Upper lobe of left lung (tissue), 6 donors: ENCODE data around the gene TP53AIP1. TPM values are rescaled to one million over a fixed set of nuclear protein-coding genes. Genes with fewer than 3 reads are reported as not detected.

Experiments
- ATAC-seq, 2 donors: fragments of 200-7000 bp; cut with Tn5 transposase; one replicate each; pipeline ENCODE4 v1.9.1; 2022; ENCODE audit warnings: mild to moderate bottlenecking in 2 of 2, moderate library complexity in 2 of 2; ENCODE audit not compliant: low FRiP score in 2 of 2
- DNase-seq, 2 donors: peaks; one replicate each; pipeline ENCODE4 v3.0.0-alpha.2; 2019 to 2020
- H3K27ac ChIP-seq, 4 donors: fragments of 200-600 bp; sonication (generic); one replicate each; pipeline ENCODE4 v1.5.1; 2016 to 2019
- H3K27me3 ChIP-seq, 4 donors: fragments of 200-600 bp; sonication (generic); one replicate each; pipeline ENCODE4 v1.5.1; 2017 to 2019
- H3K36me3 ChIP-seq, 4 donors: fragments of 200-600 bp; sonication (generic); one replicate each; pipeline ENCODE4 v1.5.1; 2016 to 2019
- H3K4me1 ChIP-seq, 4 donors: fragments of 200-600 bp; sonication (generic); one replicate each; pipeline ENCODE4 v1.5.1; 2018 to 2019
- H3K4me3 ChIP-seq, 4 donors: fragments of 200-600 bp; sonication (generic); one replicate each; pipeline ENCODE4 v1.5.1; 2017 to 2019; ENCODE audit warnings: mild to moderate bottlenecking in 2 of 4, moderate library complexity in 1 of 4
- H3K9me3 ChIP-seq, 4 donors: fragments of 200-600 bp; sonication (generic); one replicate each; pipeline ENCODE4 v1.5.1; 2018 to 2019
- CTCF ChIP-seq, 6 experiments: fragments of 450-650 bp in 4 of 6; fragments of 200-600 bp in 2 of 6; sonication (generic) in 2 of 6; IDR thresholded peaks; one replicate each; pipeline ENCODE4 v1.5.1; 2016 to 2019; ENCODE audit warnings: antibody characterized with exemption in 6 of 6
- EP300 ChIP-seq, 4 donors: sonication (generic); formaldehyde crosslinking; IDR thresholded peaks; one replicate each; pipeline ENCODE4 v1.5.1; 2017; ENCODE audit warnings: antibody characterized with exemption in 4 of 4, control low read depth in 2 of 4
- POLR2A ChIP-seq, 4 donors: fragments of 450-650 bp; IDR thresholded peaks; one replicate each; pipeline ENCODE4 v1.5.1; 2016 to 2017; ENCODE audit warnings: antibody characterized with exemption in 4 of 4, mild to moderate bottlenecking in 2 of 4
- POLR2AphosphoS5 ChIP-seq, 2 donors: sonication (generic); formaldehyde crosslinking; IDR thresholded peaks; one replicate each; pipeline ENCODE4 v1.5.1; 2017; ENCODE audit warnings: antibody characterized with exemption in 2 of 2
- WGBS, 2 donors: methylation state at CpG; one replicate each; pipeline ENCODE4 v1.1.5; 2017 to 2018; 5-methylcytosine and 5-hydroxymethylcytosine counted together
- total RNA-seq, 6 donors: library from RNA; depleted of rRNA in 4 of 6; stranded (reverse); fragments of >200 nt in 4 of 6; gene quantifications; one replicate each; pipeline versions ENCODE4 v1.1.0 to v1.2.1, GENCODE V29; 2016 to 2021
- donor health status: DM: no; HTN: no; CAD: no; lungs with moderate emphysema.
- donor health status: DM: no; HTN: yes; CAD: no; lungs with severe emphysema.

The TP53AIP1 gene
- total RNA-seq, 6 donors from 2014 or later: 0.89 TPM; not detected in 5

DNA sequence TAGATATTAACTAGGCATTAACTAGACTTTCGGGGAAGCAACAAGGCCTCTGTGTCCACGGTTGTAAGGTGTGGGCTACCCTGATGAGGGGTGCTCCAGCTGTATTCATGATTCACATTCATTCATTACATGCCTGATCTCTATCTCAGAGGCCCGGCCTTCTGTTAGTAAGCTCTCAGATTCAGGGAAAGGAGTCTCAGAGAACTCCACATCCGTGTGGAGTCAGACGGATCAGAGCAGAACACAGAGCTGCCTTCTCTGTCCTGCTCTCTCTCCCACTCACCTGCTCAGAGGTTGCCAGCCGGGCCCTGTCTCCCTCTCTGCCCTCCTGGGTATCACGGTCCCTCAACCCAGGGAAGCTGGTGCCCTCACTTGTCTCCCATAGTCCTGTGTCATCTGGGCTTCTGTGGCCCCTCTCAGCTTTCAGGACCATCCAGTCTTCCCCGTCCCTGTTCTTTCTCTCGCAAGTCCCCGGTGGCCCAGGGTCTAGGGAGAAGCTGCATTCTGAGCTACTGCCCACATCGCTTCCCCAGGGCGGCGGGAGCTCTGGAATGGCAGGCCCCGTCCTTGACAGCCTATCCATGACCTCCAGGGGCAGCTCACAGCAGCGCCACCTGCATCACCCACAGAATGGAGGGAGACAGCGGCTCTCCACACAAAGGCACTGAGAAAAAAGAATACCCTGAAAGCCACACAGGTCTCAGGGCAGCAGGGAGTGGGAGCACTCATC lies 4.3 kb downstream of the TP53AIP1 start:
- DNase-seq (no peak), ATAC-seq (no peak)
- TF ChIP-seq EP300 (IDR thresholded peaks at IDR 0.05) (no peak), POLR2AphosphoS5 (IDR thresholded peaks at IDR 0.05) (no peak), POLR2A (IDR thresholded peaks at IDR 0.05) (no peak), CTCF (IDR thresholded peaks at IDR 0.05) (no peak)
- Histone ChIP-seq H3K9me3 (no peaks in the 10 kb centered on the region), H3K4me3 (no peak overlapping the region), H3K27ac (no peak overlapping the region), H3K27me3 (no peaks in the 10 kb centered on the region), H3K4me1 (no peaks in the 10 kb centered on the region), H3K36me3 (no peaks in the 10 kb centered on the region)
- WGBS, 2 donors: 88 to 91% methylated on average over 15 to 16 of the region's 16 CpGs

DNA sequence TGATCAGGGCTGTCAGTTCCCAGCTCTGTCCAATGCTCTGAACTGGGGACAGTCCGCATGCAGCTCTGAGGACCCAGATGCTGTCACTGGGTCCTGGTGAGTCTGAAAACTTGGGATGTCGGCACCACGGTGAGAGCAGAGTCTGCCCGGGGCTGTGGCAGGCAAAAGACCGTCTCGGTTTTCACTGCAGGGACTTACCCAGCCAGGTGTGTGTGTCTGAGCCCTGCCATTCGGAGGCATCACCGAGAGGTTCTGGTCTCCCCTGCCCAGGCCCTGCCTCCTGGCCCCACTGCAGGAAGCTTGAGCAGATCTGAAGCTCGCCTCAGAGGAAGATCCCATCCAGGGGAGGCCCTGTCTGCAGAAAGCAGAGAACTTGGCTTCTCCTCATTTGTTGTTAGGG lies 5.2 kb downstream of the TP53AIP1 start:
- no peak overlapping the region for H3K27ac ChIP-seq
- ATAC-seq (no peak), DNase-seq (no peak)
- TF ChIP-seq POLR2AphosphoS5 (IDR thresholded peaks at IDR 0.05) (no peak), CTCF (IDR thresholded peaks at IDR 0.05) (no peak), EP300 (IDR thresholded peaks at IDR 0.05) (no peak), POLR2A (IDR thresholded peaks at IDR 0.05) (no peak)
- no peaks in the 10 kb centered on the region for H3K4me1 ChIP-seq
- H3K36me3 ChIP-seq: no peaks in the 10 kb centered on the region
- 81 to 85% methylated on average over 3 to 9 of the region's 9 CpGs for WGBS, 2 donors
- H3K9me3 ChIP-seq: no peaks in the 10 kb centered on the region
- H3K4me3 ChIP-seq: no peak overlapping the region
- no peaks in the 10 kb centered on the region for H3K27me3 ChIP-seq

DNA sequence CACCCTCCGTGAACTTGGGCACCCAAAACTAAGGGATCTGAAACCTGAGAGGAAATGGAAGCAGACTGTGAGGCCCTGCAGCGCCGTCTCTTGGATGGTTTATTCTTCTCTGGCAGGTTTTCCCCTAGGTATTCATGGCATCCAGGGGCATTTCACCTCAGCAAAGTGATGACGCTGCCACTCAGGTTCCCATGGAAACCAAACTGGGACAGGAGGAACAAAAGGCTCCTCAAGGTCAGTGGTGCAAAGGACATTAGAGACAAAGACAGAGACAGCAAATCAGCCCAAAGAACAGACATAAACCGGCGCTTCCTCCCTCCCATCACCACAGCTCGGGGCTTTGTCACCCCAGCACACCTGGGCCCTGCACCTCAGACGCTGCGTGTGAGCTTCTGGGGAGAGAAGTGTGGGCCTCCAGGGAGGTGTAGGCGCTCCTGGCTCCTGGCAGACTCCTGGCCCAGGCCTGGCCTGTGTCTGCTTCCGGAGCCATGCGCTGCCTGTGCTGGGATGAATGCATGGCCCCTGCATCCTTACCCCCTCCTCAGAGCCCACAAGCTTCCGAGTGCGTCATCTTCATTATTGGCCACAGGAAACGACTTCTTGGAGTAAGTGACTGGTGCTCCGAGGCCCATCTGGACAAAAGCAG lies 5.9 kb downstream of the TP53AIP1 start:
- H3K9me3 ChIP-seq: no peaks in the 10 kb centered on the region
- TF ChIP-seq POLR2AphosphoS5 (IDR thresholded peaks at IDR 0.05): no peak
- TF ChIP-seq CTCF (IDR thresholded peaks at IDR 0.05): no peak
- no peak for TF ChIP-seq EP300 (IDR thresholded peaks at IDR 0.05)
- no peak for TF ChIP-seq POLR2A (IDR thresholded peaks at IDR 0.05)
- ATAC-seq (no peak), DNase-seq (no peak)
- H3K27me3 ChIP-seq: no peaks in the 10 kb centered on the region
- H3K4me3 ChIP-seq: no peak overlapping the region
- no peaks in the 10 kb centered on the region for H3K36me3 ChIP-seq
- H3K4me1 ChIP-seq: no peaks in the 10 kb centered on the region
- H3K27ac ChIP-seq: no peak overlapping the region
- 73 to 84% methylated on average over 10 to 16 of the region's 16 CpGs for WGBS, 2 donors

GRCh38 chr11:128934926-128935325 lies 7.7 kb downstream of the TP53AIP1 start:
- Histone ChIP-seq H3K9me3 (no peaks in the 10 kb centered on the region), H3K27ac (no peak overlapping the region), H3K27me3 (no peaks in the 10 kb centered on the region), H3K4me1 (no peaks in the 10 kb centered on the region), H3K4me3 (no peak overlapping the region), H3K36me3 (no peaks in the 10 kb centered on the region)
- WGBS, 2 donors: 93 to 94% methylated on average over 9 to 10 of the region's 10 CpGs
- DNase-seq (no peak), ATAC-seq (no peak)
- TF ChIP-seq POLR2A (IDR thresholded peaks at IDR 0.05): no peak

- no peak overlapping the region for H3K27ac ChIP-seq
- ATAC-seq (no peak), DNase-seq (no peak)
- H3K9me3 ChIP-seq: no peaks in the 10 kb centered on the region
- no peaks in the 10 kb centered on the region for H3K4me1 ChIP-seq
- no peaks in the 10 kb centered on the region for H3K36me3 ChIP-seq
- TF ChIP-seq CTCF (IDR thresholded peaks at IDR 0.05): no peak
- TF ChIP-seq POLR2A (IDR thresholded peaks at IDR 0.05): no peak
- no peak for TF ChIP-seq POLR2AphosphoS5 (IDR thresholded peaks at IDR 0.05)
- TF ChIP-seq EP300 (IDR thresholded peaks at IDR 0.05): no peak
- WGBS, 2 donors: 95 to 97% methylated on average over 7 of the region's 7 CpGs
- H3K4me3 ChIP-seq: no peak overlapping the region
- no peaks in the 10 kb centered on the region for H3K27me3 ChIP-seq
Measured at GRCh38 chr11:128934351-128934750, 8.3 kb downstream of the TP53AIP1 start.
